Thoracic aorta (tissue), 2 donors: ENCODE results near the gene GMPR2. TPM values are rescaled to one million over a fixed set of nuclear protein-coding genes. Genes with fewer than 3 reads are reported as not detected.
"Not testable (repeated sequence)": the region's sequence is repeated elsewhere in the genome, so short reads cannot be mapped to it uniquely, and the experiment has no call there.

ENCODE experiments used
- ATAC-seq: fragments of 150-250 bp; one replicate; pipeline ENCODE4 v1.8.0; 2017; ENCODE audit warnings: low read depth; ENCODE audit not compliant: insufficient number of reproducible peaks, low FRiP score
- DNase-seq: peaks from one replicate; pipeline ENCODE4 v3.0.0-alpha.2; 2020; ENCODE audit warnings: low spot score
- H3K27ac ChIP-seq, 2 donors: fragments of 200-600 bp; sonication (generic); 1 replicate in 1 of 2; 2 replicates in 1 of 2; pipeline ENCODE4 v1.5.1; 2016; ENCODE audit warnings: mild to moderate bottlenecking in 2 of 2, moderate library complexity in 2 of 2
- H3K27me3 ChIP-seq: fragments of 200-600 bp; sonication (generic); replicated peaks from 2 replicates; pipeline ENCODE4 v1.6.0; 2016; ENCODE audit warnings: mild to moderate bottlenecking; ENCODE audit not compliant: insufficient read depth
- H3K36me3 ChIP-seq: fragments of 200-600 bp; sonication (generic); one replicate; pipeline ENCODE4 v1.5.1; 2016
- H3K4me1 ChIP-seq, 2 donors: fragments of 200-600 bp; sonication (generic); 1 replicate in 1 of 2; 2 replicates in 1 of 2; pipeline versions ENCODE4 v1.5.1 to v1.6.0; 2016; ENCODE audit warnings: low read depth in 2 of 2, mild to moderate bottlenecking in 1 of 2; ENCODE audit not compliant: control insufficient read depth in 1 of 2
- H3K4me3 ChIP-seq: fragments of 200-600 bp; sonication (generic); 2 replicates; pipeline ENCODE4 v1.5.1; 2016; ENCODE audit warnings: mild to moderate bottlenecking
- H3K9me3 ChIP-seq: fragments of 200-600 bp; sonication (generic); 2 replicates; pipeline ENCODE4 v1.5.1; 2016
- CTCF ChIP-seq: fragments of 200-600 bp; sonication (generic); IDR thresholded peaks from one replicate; pipeline ENCODE4 v1.5.1; 2019; ENCODE audit warnings: antibody characterized with exemption
- total RNA-seq, 2 donors: library from RNA; depleted of rRNA; stranded (reverse); fragments of >200 nt; gene quantifications; one replicate each; pipeline versions ENCODE4 v1.1.0 to v1.2.3, GENCODE V29; 2016

GMPR2 gene
- total RNA-seq, 2 donors from 2014 or later = 39.2 to 51.3 TPM

DNA sequence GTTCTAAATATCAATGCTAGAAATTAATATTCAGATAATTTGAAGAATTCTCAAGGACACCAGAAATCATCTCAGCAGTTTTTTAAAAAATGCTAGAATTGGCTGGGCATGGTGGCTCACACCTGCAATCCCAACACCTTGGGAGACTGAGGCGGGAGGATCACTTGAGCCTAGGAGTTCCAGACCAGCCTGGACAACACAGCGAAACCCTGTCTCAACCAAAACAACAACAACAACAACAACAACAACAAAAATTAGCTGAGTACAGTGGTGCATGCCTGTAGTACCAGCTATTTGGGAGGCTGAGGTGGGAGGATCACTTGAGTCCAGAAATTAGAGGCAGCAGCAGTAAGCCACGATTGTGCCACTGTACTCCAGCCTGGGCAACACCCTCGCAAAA is 13.6 kb upstream of the GMPR2 start:
- no peak for DNase-seq
- H3K9me3 ChIP-seq = no peaks in the 10 kb centered on the region
- no peak for TF ChIP-seq CTCF

DNA sequence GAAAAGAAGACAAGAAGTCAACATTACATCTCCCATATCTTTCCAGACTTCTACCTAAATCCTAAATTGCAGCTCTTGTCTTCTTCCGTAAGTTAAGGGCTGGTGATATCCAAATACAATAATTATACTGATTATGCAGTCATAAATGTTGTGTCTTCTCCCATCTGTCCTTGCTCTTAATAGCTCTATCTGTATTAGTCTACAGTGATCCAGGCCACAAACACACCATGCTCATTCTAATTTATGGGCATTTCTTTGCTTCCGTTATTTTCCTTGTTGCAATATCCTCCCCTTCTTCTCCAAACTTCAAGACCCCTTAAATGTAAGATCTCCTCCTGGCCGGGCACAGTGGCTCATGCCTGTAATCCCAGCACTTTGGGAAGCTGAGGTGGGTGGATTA is 13.2 kb upstream of the GMPR2 start:
- no peak for DNase-seq
- Histone ChIP-seq H3K36me3 (peaks cover 8% of the 10 kb centered on the region), H3K4me1 (peaks cover 5 to 14% of the 10 kb centered on the region in 2 donors), H3K27ac (no peak overlapping the region), H3K9me3 (no peaks in the 10 kb centered on the region), H3K27me3 (no peaks in the 10 kb centered on the region), H3K4me3 (no peak overlapping the region)
- TF ChIP-seq CTCF = no peak
- ATAC-seq = no peak

More for the DNA sequence above, 13.6 kb upstream of the GMPR2 start:
- Histone ChIP-seq H3K27ac (no peak overlapping the region), H3K27me3 (no peaks in the 10 kb centered on the region), H3K4me1 (peaks cover 10 to 19% of the 10 kb centered on the region in 2 donors), H3K4me3 (no peak overlapping the region), H3K36me3 (peaks cover 8% of the 10 kb centered on the region)
- no peak for ATAC-seq

GRCh38 chr14:24222987-24223386 is 9.7 kb upstream of the GMPR2 start:
- H3K9me3 ChIP-seq, H3K36me3 ChIP-seq, H3K27me3 ChIP-seq, H3K27ac ChIP-seq, ATAC-seq, DNase-seq, H3K4me3 ChIP-seq, H3K4me1 ChIP-seq: not testable (repeated sequence)

GRCh38 chr14:24224618-24225071 is 8.1 kb upstream of the GMPR2 start:
- Histone ChIP-seq H3K27me3 (no peaks in the 10 kb centered on the region), H3K27ac (no peak overlapping the region), H3K36me3 (no peaks in the 10 kb centered on the region), H3K4me3 (no peak overlapping the region), H3K9me3 (no peaks in the 10 kb centered on the region), H3K4me1 (peaks cover 0 to 3% of the 10 kb centered on the region in 2 donors)
- no peak for TF ChIP-seq CTCF
- ATAC-seq = no peak
- no peak for DNase-seq

DNA sequence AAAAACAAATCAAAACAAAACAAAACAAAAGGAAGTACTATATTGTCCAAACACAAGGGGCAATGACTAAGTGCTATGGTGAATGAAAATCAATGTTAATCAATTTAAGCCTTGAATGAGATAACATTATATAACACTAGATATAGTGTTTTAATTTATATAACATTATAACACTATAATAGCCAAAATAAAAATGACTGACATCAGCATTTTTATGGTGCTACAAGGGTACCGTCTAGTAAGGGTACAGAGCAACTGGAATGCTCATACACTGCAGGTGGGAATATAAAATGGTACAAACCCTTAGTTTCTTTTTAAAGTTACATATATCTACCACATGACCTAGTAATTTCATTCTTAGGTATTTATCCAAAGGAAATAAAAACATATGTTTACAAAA is 6.3 kb upstream of the GMPR2 start:
- H3K36me3 ChIP-seq = no peaks in the 10 kb centered on the region
- DNase-seq (no peak), ATAC-seq (no peak)
- H3K9me3 ChIP-seq = no peaks in the 10 kb centered on the region
- H3K27me3 ChIP-seq = no peaks in the 10 kb centered on the region
- no peak overlapping the region for H3K4me3 ChIP-seq
- no peak overlapping the region for H3K27ac ChIP-seq
- TF ChIP-seq CTCF = no peak
- H3K4me1 ChIP-seq = peaks cover 3 to 13% of the 10 kb centered on the region in 2 donors

GRCh38 chr14:24228902-24229301 is 3.8 kb upstream of the GMPR2 start:
- Histone ChIP-seq H3K36me3 (no peaks in the 10 kb centered on the region), H3K9me3 (no peaks in the 10 kb centered on the region), H3K27me3 (no peaks in the 10 kb centered on the region), H3K4me3 (no peak overlapping the region), H3K27ac (no peak overlapping the region), H3K4me1 (peaks cover 10 to 27% of the 10 kb centered on the region in 2 donors)
- TF ChIP-seq CTCF = no peak
- DNase-seq = no peak
- no peak for ATAC-seq
